Measurements from ENCODE around the gene SND1. TPM values are rescaled to one million over a fixed set of nuclear protein-coding genes. Genes with fewer than 3 reads are reported as not detected.

The SND1 gene
- total RNA-seq, 1 donor from 2014 or later = 85.9 TPM

DNA sequence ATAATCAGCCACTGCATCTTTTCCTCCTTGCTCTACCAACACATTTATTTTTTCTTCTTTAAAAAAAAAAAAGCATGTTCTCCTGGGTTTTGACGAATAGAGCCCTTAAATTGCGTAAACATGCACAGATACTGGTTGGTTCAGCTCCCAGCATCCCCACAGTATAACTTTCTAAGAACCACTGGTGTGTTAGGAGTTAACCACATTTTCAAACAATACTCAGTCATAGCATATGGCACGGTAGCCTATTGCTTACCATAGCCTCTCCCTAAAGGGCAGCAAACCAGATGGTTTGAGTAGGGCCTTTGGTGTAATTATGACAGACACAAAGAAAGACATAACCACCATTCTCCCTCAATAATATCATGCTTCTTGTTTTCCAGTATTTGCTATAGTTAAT lies 234.3 kb downstream of the SND1 start:
- DNase-seq (ENCODE audit: extremely low spot score in 2 of 2) = no peak
- Histone ChIP-seq H3K9me3 (no peaks in the 10 kb centered on the region), H3K27ac (no peak overlapping the region), H3K4me3 (no peak overlapping the region), H3K4me1 (peaks cover 15% of the 10 kb centered on the region), H3K27me3 (no peaks in the 10 kb centered on the region), H3K36me3 (peaks cover 0 to 8% of the 10 kb centered on the region in 2 donors)
- no peak for TF ChIP-seq POLR2AphosphoS5 (IDR thresholded peaks at IDR 0.05; ENCODE audit: insufficient read depth in 1 of 2, low read depth in 1 of 2)
- TF ChIP-seq, protein P1, sequence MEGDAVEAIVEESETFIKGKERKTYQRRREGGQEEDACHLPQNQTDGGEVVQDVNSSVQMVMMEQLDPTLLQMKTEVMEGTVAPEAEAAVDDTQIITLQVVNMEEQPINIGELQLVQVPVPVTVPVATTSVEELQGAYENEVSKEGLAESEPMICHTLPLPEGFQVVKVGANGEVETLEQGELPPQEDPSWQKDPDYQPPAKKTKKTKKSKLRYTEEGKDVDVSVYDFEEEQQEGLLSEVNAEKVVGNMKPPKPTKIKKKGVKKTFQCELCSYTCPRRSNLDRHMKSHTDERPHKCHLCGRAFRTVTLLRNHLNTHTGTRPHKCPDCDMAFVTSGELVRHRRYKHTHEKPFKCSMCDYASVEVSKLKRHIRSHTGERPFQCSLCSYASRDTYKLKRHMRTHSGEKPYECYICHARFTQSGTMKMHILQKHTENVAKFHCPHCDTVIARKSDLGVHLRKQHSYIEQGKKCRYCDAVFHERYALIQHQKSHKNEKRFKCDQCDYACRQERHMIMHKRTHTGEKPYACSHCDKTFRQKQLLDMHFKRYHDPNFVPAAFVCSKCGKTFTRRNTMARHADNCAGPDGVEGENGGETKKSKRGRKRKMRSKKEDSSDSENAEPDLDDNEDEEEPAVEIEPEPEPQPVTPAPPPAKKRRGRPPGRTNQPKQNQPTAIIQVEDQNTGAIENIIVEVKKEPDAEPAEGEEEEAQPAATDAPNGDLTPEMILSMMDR (IDR thresholded peaks at IDR 0.05) = no peak
- TF ChIP-seq POLR2A (IDR thresholded peaks at IDR 0.05) = no peak
- intact Hi-C loops (cut with DNase I) = no loop called here

DNA sequence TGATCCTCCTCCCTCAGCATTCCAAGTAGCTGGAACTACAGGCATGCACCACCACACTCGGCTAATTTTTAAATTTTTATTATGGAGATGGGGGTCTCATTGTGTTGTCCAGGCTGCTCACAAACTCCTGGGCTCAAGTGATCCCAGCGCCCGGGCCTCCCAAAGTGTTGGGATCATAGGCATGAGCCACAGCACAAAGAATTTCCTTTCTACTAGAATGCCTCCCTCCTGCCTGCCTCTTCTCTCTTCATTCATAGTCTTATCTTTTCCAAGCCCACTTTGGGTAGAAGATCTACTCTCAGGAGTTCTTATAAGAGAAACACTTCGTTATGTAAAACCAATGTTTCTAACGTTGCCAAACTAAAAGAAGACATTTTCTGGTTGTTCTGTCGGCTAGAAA lies 235.1 kb downstream of the SND1 start:
- Histone ChIP-seq H3K9me3 (no peaks in the 10 kb centered on the region), H3K4me1 (peaks cover 15% of the 10 kb centered on the region), H3K27me3 (no peaks in the 10 kb centered on the region), H3K36me3 (peaks cover 0 to 8% of the 10 kb centered on the region in 2 donors), H3K4me3 (no peak overlapping the region), H3K27ac (no peak overlapping the region)
- intact Hi-C loops (cut with DNase I) = no loop called here
- no peak for TF ChIP-seq POLR2A (IDR thresholded peaks at IDR 0.05)
- TF ChIP-seq POLR2AphosphoS5 (IDR thresholded peaks at IDR 0.05; ENCODE audit: insufficient read depth in 1 of 2, low read depth in 1 of 2) = no peak
- TF ChIP-seq, protein P1 (IDR thresholded peaks at IDR 0.05) = no peak
- no peak for DNase-seq (ENCODE audit: extremely low spot score in 2 of 2)

DNA sequence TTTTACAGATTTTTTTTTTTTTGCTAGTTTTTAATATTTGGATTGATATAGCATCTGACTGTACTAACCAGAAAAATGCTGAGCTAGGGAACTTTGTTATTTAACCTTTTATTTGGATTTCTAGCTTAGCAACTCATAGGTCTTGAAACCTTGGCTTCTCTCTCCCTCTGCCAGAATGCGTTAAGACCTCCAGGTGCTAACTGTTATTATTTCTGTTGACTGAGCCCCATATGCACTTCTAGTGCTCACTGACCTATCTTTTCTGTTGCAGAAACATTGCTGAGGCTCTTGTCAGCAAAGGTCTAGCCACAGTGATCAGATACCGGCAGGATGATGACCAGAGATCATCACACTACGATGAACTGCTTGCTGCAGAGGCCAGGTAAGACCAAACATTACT lies 235.6 kb downstream of the SND1 start:
- peaks cover 10% of the 10 kb centered on the region for H3K4me1 ChIP-seq
- no peaks in the 10 kb centered on the region for H3K9me3 ChIP-seq
- H3K36me3 ChIP-seq = peaks cover 0 to 8% of the 10 kb centered on the region in 2 donors
- TF ChIP-seq POLR2AphosphoS5 (IDR thresholded peaks at IDR 0.05; ENCODE audit: insufficient read depth in 1 of 2, low read depth in 1 of 2) = no peak
- TF ChIP-seq, protein P1 (IDR thresholded peaks at IDR 0.05) = no peak
- no peak for TF ChIP-seq POLR2A (IDR thresholded peaks at IDR 0.05)
- H3K27ac ChIP-seq = no peak overlapping the region
- H3K27me3 ChIP-seq = no peaks in the 10 kb centered on the region
- DNase-seq (ENCODE audit: extremely low spot score in 2 of 2) = no peak
- H3K4me3 ChIP-seq = no peak overlapping the region
- intact Hi-C loops (cut with DNase I) = no loop called here

DNA sequence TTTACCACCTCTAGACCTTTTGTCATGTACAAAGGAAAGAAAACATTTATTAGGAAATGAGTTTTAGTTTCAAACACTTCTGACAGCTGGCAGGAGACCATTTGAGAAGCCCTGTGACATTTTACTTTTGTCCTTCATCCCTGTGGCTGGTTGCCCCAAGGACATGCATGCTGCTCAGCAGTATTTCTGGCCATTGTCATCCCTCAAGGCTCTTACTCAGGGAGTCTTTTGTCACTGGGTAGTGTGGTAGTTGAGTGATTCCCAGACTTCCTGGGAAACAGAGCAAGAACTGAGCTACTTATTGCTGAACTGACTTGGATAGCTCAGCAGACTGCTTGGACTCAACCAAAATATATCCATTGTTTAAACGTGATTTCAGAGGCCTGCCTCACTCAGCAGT lies 236.4 kb downstream of the SND1 start:
- intact Hi-C loops (cut with DNase I) = no loop called here
- TF ChIP-seq POLR2AphosphoS5 (IDR thresholded peaks at IDR 0.05; ENCODE audit: insufficient read depth in 1 of 2, low read depth in 1 of 2) (no peak), POLR2A (IDR thresholded peaks at IDR 0.05) (no peak)
- TF ChIP-seq, protein P1 (IDR thresholded peaks at IDR 0.05) = no peak
- H3K4me1 ChIP-seq = peaks cover 10% of the 10 kb centered on the region
- peaks cover 0 to 8% of the 10 kb centered on the region in 2 donors for H3K36me3 ChIP-seq
- DNase-seq (ENCODE audit: extremely low spot score in 2 of 2) = no peak
- no peaks in the 10 kb centered on the region for H3K27me3 ChIP-seq
- no peak overlapping the region for H3K4me3 ChIP-seq
- no peak overlapping the region for H3K27ac ChIP-seq
- no peaks in the 10 kb centered on the region for H3K9me3 ChIP-seq

DNA sequence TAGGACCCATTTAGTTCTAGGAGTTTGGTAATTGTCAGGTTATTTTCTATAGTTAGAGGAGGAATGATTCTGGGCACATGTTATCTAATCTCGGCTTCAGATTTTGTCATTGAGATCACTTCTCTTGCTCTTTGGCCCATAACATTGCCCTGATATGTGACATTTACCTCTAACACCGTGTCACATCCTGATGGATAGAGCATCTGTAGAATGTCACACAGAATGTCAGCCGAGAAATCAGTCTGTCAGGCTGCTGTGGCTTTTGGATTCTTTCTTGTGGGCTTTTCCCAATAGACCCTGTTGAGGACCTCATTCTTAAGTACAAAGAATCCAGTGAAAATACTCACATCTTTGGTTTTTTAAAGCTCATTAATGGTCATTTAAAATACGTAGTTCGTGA lies 236.8 kb downstream of the SND1 start:
- Histone ChIP-seq H3K36me3 (peaks cover 0 to 8% of the 10 kb centered on the region in 2 donors), H3K27me3 (no peaks in the 10 kb centered on the region), H3K4me3 (no peak overlapping the region), H3K27ac (no peak overlapping the region), H3K9me3 (no peaks in the 10 kb centered on the region), H3K4me1 (peaks cover 10% of the 10 kb centered on the region)
- TF ChIP-seq POLR2A (IDR thresholded peaks at IDR 0.05) (no peak), POLR2AphosphoS5 (IDR thresholded peaks at IDR 0.05; ENCODE audit: insufficient read depth in 1 of 2, low read depth in 1 of 2) (no peak)
- TF ChIP-seq, protein P1 (IDR thresholded peaks at IDR 0.05) = no peak
- DNase-seq (ENCODE audit: extremely low spot score in 2 of 2) = no peak
- intact Hi-C loops (cut with DNase I) = no loop called here

Data from vagina (tissue), 2 donors.